Endometrium (tissue), 2 donors: Measurements from ENCODE around the gene IKZF1.

Experiments
- FAIRE-seq: peaks from 2 replicates; lab custom pipeline; 2012; peaks lifted over from hg19 to GRCh38; lab: Jason Lieb, UNC
- donor health status: control.
- donor health status: control.

IKZF1 gene

GRCh38 chr7:50308532-50309385 is 4.2 kb downstream of the IKZF1 start:
- no peak for FAIRE-seq

- no peak for FAIRE-seq
Observed at GRCh38 chr7:50309721-50310120, 5.2 kb downstream of the IKZF1 start.

GRCh38 chr7:50310361-50310760 is 5.8 kb downstream of the IKZF1 start:
- FAIRE-seq, result no peak

GRCh38 chr7:50310956-50311355 is 6.4 kb downstream of the IKZF1 start:
- no peak for FAIRE-seq

- no peak for FAIRE-seq
Observed at GRCh38 chr7:50312250-50313162, 8.0 kb downstream of the IKZF1 start.

GRCh38 chr7:50314836-50315592 is 10.5 kb downstream of the IKZF1 start:
- FAIRE-seq, result no peak

GRCh38 chr7:50315739-50316671 is 11.5 kb downstream of the IKZF1 start:
- no peak for FAIRE-seq

- no peak for FAIRE-seq
Observed at GRCh38 chr7:50317221-50317678, 12.7 kb downstream of the IKZF1 start.

GRCh38 chr7:50317697-50318669 is 13.5 kb downstream of the IKZF1 start:
- FAIRE-seq, result no peak

- no peak for FAIRE-seq
Observed at GRCh38 chr7:50321487-50322067, 17.1 kb downstream of the IKZF1 start.

- no peak for FAIRE-seq
Observed at GRCh38 chr7:50324113-50324512, 19.6 kb downstream of the IKZF1 start.

- no peak for FAIRE-seq
Observed at GRCh38 chr7:50327443-50327842, 22.9 kb downstream of the IKZF1 start.

- no peak for FAIRE-seq
Observed at GRCh38 chr7:50329775-50330174, 25.3 kb downstream of the IKZF1 start.

- no peak for FAIRE-seq
Observed at GRCh38 chr7:50330254-50330653, 25.7 kb downstream of the IKZF1 start.

- FAIRE-seq, result no peak
Observed at GRCh38 chr7:50330696-50331095, 26.2 kb downstream of the IKZF1 start.

- FAIRE-seq, result no peak
Observed at GRCh38 chr7:50331564-50332208, 27.2 kb downstream of the IKZF1 start.

GRCh38 chr7:50332241-50333165 is 28.0 kb downstream of the IKZF1 start:
- no peak for FAIRE-seq

GRCh38 chr7:50333221-50333651 is 28.7 kb downstream of the IKZF1 start:
- no peak for FAIRE-seq
